ENCODE measurements around the gene WDR20.
"Not testable (repeated sequence)": the region's sequence is repeated elsewhere in the genome, so short reads cannot be mapped to it uniquely, and the experiment has no call there.

Gene WDR20

DNA sequence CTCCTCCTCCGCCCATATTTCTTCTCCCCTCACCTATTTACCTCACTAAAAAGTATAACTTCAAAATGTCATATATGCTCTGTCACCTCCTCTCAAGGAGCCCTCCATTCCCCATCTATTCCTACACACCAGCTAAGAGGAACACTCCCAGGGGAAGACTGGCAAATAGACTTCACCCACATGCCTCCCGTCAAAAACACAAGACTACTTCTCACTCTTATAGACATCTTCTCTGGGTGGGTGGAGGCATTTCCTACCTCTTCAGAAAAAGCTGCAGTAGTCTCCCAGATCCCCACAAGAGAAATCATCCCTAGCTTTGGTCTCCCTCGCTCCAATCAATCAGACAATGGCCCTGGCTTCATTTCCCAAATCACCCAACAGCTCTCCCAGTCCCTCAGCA is 99.1 kb downstream of the WDR20 start:
- DNase-seq (ENCODE audit: low spot score): no peak

DNA sequence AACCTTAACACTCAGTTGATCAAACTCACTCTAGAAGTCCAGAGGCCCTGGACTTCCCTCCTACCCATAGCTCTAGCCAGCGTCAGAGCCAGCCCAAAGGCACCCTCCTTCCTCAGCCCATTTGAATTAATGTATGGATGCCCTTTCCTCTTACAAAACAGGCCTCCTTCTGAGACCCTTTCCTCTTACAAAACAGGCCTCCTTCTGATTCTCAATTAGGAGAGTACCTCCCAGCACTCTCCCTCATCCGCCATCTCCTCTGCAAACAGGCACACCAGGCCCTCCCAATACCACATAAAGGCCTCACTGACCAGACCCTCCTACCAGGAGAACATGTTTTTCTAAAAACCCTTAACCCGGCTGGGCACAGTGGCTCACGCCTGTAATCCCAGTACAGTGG is 99.5 kb downstream of the WDR20 start:
- no peak for DNase-seq (ENCODE audit: low spot score)

DNA sequence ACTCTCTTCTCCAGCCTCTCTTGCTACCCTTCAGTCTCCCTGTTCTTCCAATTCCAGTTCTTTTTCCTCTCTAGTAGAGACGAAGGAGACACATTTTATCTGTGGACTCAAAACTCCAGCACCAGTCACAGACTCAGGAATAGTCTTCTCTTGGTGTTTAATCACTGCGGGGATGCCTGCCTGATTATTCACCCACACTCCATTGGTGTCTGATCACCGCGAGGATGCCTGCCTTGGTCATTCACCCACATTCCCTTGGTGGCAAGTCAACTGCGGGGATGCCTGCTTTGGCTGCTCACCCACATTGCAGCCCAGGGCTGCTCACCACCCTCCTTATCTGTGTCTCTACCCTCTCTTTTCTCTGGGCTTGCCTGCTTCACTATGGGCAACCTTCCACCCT is 100.8 kb downstream of the WDR20 start:
- not testable (repeated sequence) for DNase-seq (ENCODE audit: low spot score)

DNA sequence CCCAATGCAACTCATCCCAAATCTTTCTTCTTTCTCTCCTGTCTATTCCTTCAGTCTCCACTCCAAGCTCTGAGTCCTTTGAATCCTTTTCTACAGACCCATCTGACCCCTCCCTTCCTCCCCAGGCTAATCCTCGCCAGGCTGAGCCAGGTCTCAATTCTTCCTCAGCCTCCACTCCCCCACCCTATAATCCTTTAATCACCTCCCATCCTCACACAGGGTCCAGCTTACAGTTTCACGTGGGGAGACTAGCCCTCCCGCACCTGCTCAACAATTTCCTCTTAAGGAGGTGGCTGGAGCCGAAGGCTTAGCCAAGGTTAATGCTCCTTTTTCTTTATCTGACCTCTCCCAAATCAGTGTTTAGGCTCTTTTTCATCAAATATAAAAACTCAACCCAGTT is 101.5 kb downstream of the WDR20 start:
- DNase-seq (ENCODE audit: low spot score): no peak

DNA sequence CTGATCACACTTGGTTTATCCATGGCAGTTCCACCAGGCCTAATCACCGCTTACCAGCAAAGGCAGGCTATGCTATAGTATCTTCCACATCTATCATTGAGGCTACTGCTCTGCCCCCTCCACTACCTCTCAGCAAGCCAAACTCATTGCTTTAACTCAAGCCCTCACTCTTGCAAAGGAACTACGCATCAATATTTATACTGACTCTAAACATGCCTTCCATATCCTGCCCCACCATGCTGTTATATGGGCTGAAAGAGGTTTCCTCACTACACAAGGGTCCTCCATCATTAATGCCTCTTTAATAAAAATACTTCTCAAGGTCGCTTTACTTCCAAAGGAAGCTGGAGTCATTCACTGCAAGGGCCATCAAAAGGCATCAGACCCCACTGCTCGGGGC is 104.1 kb downstream of the WDR20 start:
- not testable (repeated sequence) for DNase-seq (ENCODE audit: low spot score)

DNA sequence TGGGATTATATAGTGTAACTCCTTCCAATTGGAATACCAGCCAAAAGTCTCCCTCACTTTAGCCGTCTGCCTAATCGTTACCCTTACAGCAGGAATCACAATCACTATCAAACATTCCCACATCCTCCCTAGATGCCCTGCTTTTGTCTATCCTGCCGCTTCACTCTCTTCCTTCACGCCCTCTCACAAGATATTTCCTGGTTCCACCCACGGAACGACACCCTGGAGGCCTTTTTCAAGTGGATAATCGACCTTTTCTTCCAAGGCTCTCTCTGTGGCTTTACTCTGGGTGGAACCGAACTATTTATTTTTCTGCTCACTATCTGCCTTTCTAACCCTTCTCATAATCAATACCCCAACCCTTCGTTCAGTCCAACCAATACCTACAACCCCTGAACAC is 106.4 kb downstream of the WDR20 start:
- no peak for DNase-seq (ENCODE audit: low spot score)

- DNase-seq (ENCODE audit: low spot score): no peak
Observed at GRCh38 chr14:102248121-102248520, 108.4 kb downstream of the WDR20 start.

GRCh38 chr14:102249041-102249440 is 109.3 kb downstream of the WDR20 start:
- no peak for DNase-seq (ENCODE audit: low spot score)

DNA sequence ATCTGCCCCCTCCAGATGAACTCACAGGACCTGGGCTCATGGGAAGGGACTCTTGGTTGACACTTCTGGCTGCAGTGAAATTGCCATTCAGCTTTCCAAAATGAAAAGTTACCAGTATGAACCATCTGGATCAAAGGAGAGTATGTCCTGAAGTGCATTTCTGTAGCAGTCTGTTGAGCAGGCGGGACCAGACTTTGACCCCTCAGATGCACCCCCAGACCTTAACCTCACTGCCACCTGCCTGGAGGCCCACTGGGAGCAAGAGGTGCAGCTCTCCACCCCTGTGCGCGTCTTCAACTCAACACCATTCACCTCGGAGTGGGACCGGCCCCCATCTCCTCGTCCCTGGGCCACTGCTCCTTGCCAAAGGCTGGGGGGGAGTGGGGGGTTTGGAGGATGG is 110.3 kb downstream of the WDR20 start:
- no peak for DNase-seq (ENCODE audit: low spot score)

GRCh38 chr14:102250636-102251035 is 110.9 kb downstream of the WDR20 start:
- DNase-seq (ENCODE audit: low spot score): no peak

- DNase-seq (ENCODE audit: low spot score): no peak
Observed at GRCh38 chr14:102251161-102251560, 111.5 kb downstream of the WDR20 start.

- no peak for DNase-seq (ENCODE audit: low spot score)
Observed at GRCh38 chr14:102252834-102253801, 113.4 kb downstream of the WDR20 start.

DNA sequence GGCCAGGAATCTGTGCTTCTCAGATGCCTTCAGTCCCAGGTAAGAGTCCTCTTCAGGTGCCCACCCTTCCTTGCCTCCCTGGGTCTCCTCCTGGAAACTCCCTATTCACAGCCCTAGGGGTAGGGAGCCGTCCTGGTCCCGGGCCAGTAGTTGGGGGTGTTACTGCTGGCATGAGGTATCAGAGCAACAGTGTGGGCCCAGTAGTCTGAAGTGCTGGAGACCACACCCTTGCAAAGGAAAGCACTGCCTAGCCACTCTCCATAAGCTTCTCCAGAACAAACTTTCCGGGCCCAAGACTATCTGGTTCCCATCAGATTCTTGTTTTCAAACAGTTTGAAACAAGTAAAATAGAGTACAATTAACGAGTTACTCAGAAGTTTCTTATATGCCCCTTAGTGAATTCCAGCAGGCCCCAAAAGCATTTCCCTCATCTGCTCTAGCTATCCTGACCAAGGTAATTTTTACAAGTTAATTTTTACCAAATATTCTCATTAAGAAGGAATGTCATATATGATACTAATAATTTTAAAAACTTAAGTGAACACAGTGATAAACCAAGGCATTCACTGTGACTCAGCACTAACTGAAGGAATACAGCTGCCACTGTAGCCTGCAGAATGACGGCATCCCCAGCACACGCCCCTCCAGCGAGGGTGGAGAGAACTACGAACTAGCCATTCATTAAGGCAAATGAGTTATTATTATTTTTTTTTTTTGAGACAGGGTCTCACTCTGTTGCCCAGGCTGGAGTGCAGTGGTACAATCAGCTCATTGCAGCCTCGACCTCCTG is 115.9 kb downstream of the WDR20 start:
- no peak for DNase-seq (ENCODE audit: low spot score)

DNA sequence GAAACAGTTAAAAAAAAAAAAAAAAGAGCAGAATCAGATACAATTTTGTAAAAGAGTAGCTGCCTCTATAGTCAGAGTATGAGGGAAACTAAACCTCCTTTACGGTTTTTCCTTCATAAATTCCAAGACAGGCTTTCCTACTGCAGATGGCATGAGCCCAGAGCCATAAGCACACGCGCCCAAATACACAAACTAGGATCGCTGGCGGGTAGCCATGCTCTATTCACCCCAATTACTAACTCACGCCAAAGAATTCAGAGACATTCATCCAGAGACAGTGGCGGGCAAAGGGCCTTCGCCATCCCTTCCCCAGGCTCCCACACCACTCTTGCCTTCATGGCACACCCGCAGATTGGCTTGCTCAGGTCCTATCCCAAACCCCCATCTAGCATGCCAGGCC is 117.0 kb downstream of the WDR20 start:
- DNase-seq (ENCODE audit: low spot score): no peak

DNA sequence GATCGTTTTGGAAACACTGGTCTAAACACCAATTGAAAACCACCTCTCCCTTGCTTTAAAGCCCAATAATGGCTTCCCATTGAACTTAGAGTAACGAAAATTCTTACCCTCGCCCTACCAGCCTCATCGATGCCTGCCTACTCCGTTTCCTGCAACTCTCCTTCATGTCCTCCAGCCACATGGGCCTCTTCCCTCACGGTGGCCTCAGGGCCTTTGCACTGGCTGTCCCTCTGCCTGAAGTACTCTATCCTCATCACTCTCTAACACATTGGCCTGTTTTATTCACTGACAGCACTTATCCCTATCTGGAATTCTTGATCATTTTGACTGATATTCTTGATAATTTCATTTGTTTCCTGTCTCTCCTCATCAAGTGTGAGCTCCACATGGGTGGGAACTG is 118.4 kb downstream of the WDR20 start:
- DNase-seq (ENCODE audit: low spot score): no peak
